Keratinocyte (primary cell): ENCODE measurements around the gene ZNF516. TPM values are rescaled to one million over a fixed set of nuclear protein-coding genes. Genes with fewer than 3 reads are reported as not detected.

Source experiments
- DNase-seq: peaks from one replicate; pipeline ENCODE4 v3.0.0-alpha.2; 2011; ENCODE audit warnings: low read depth, missing footprints, low spot score
- FAIRE-seq: peaks from 2 replicates; lab custom pipeline; 2011; peaks lifted over from hg19 to GRCh38; lab: Jason Lieb, UNC
- H2AFZ ChIP-seq: 2 replicates; pipeline ENCODE4 v1.6.0; 2012; ENCODE audit warnings: low read length, control low read depth, inconsistent platforms; ENCODE audit not compliant: control insufficient read depth
- H3K27ac ChIP-seq: 2 replicates; pipeline ENCODE4 v1.5.1; 2011; ENCODE audit warnings: low read length; ENCODE audit not compliant: control insufficient read depth, insufficient read depth
- H3K27me3 ChIP-seq: 3 replicates; pipeline ENCODE4 v1.6.0; 2011; ENCODE audit warnings: low read length; ENCODE audit not compliant: control insufficient read depth, insufficient read depth; ENCODE audit errors: extremely low read depth
- H3K36me3 ChIP-seq, 2 experiments: 2 replicates in 1 of 2; 3 replicates in 1 of 2; pipeline ENCODE4 v1.5.1; 2011; ENCODE audit warnings: low read length in 2 of 2, mild to moderate bottlenecking in 1 of 2; ENCODE audit not compliant: control insufficient read depth in 2 of 2, insufficient read depth in 2 of 2; ENCODE audit errors: extremely low read depth in 1 of 2
- H3K4me1 ChIP-seq: 3 replicates; pipeline ENCODE4 v1.5.1; 2011; ENCODE audit warnings: low read length; ENCODE audit not compliant: control insufficient read depth, insufficient read depth; ENCODE audit errors: extremely low read depth
- H3K4me2 ChIP-seq: 3 replicates; pipeline ENCODE4 v1.6.0; 2011; ENCODE audit warnings: low read depth, low read length; ENCODE audit not compliant: control insufficient read depth, insufficient read depth; ENCODE audit errors: extremely low read depth
- H3K4me3 ChIP-seq, 3 experiments: fragments of 200-600 bp in 1 of 3; sonication (generic) in 1 of 3; 2 replicates in 2 of 3; 3 replicates in 1 of 3; pipeline ENCODE4 v1.5.1; 2011 to 2016; ENCODE audit warnings: low read length in 3 of 3, mild to moderate bottlenecking in 3 of 3, control low read depth in 2 of 3, inconsistent platforms in 1 of 3, low read depth in 1 of 3, mixed read lengths in 1 of 3, mixed run types in 1 of 3, moderate library complexity in 1 of 3; ENCODE audit not compliant: control insufficient read depth in 2 of 3, insufficient read depth in 2 of 3; ENCODE audit errors: extremely low read depth in 1 of 3
- H3K79me2 ChIP-seq: 2 replicates; pipeline ENCODE4 v1.6.0; 2012; ENCODE audit warnings: low read length; ENCODE audit not compliant: control insufficient read depth, insufficient read depth
- H3K9ac ChIP-seq: 3 replicates; pipeline ENCODE4 v1.6.0; 2011; ENCODE audit warnings: low read length; ENCODE audit not compliant: control insufficient read depth, insufficient read depth; ENCODE audit errors: extremely low read depth
- H3K9me1 ChIP-seq: 3 replicates; pipeline ENCODE4 v1.6.0; 2011; ENCODE audit warnings: low read length; ENCODE audit not compliant: control insufficient read depth, insufficient read depth; ENCODE audit errors: extremely low read depth
- H3K9me3 ChIP-seq: 2 replicates; pipeline ENCODE4 v1.5.1; 2012; ENCODE audit warnings: low read depth, low read length; ENCODE audit not compliant: control insufficient read depth
- H4K20me1 ChIP-seq: 3 replicates; pipeline ENCODE4 v1.6.0; 2011; ENCODE audit warnings: low read length; ENCODE audit not compliant: control insufficient read depth, insufficient read depth; ENCODE audit errors: extremely low read depth
- EZH2 ChIP-seq: IDR thresholded peaks from one replicate; pipeline ENCODE4 v1.6.1; 2012; ENCODE audit warnings: inconsistent platforms, mild to moderate bottlenecking, low read length, moderate library complexity
- dilution Hi-C: fragments of 300-500 bp; cut with MboI; formaldehyde crosslinking; loops from one replicate; pipeline ENCODE4 v1.7.0; 2020; ENCODE audit warnings: low sequenced_read_pairs; ENCODE audit not compliant: extremely low pct_ligation_motif_present
- polyA plus RNA-seq, 5 experiments: library from polyadenylated mRNA; depleted of rRNA in 3 of 5; stranded (reverse) in 3 of 5; stranded (forward) in 1 of 5; unstranded in 1 of 5; fragments of >200 nt; gene quantifications; 1 replicate in 1 of 5; 2 replicates in 3 of 5; 3 replicates in 1 of 5; pipeline versions ENCODE4 v1.2.1 to v1.2.3, GENCODE V29; 2011 to 2012; ENCODE audit warnings: missing spikeins in 2 of 5, low read depth in 1 of 5, low replicate concordance in 1 of 5
- TF ChIP-seq, protein P1 (sequence below), 3 experiments: IDR thresholded peaks in 1 of 3; conservative IDR thresholded peaks in 1 of 3; optimal IDR thresholded peaks in 1 of 3; 2 replicates in 2 of 3; 3 replicates in 1 of 3; pipeline versions ENCODE3 to v1.5.1; 2011; ENCODE audit warnings: low read length in 3 of 3, mild to moderate bottlenecking in 3 of 3, moderate library complexity in 2 of 3, control low read depth in 1 of 3, inconsistent platforms in 1 of 3; ENCODE audit not compliant: insufficient read depth in 2 of 3; ENCODE audit errors: extremely low read depth in 1 of 3

Gene ZNF516
- polyA plus RNA-seq, 1 donor (not counting 4 experiments of a cell fraction or from before 2014, with no cell fraction given), result 9.3 TPM

GRCh38 chr18:76398295-76398694 is 96.7 kb downstream of the ZNF516 start:
- H3K27ac ChIP-seq, result no peak overlapping the region
- peaks cover 11% of the 10 kb centered on the region for H4K20me1 ChIP-seq
- no peak for FAIRE-seq
- no peaks in the 10 kb centered on the region for H3K9me3 ChIP-seq
- no peak for DNase-seq
- dilution Hi-C loops, result no loop called here
- no peak overlapping the region for H3K4me3 ChIP-seq
- H3K9ac ChIP-seq, result no peak overlapping the region
- no peak overlapping the region for H2AFZ ChIP-seq
- H3K9me1 ChIP-seq, result no peaks in the 10 kb centered on the region
- H3K79me2 ChIP-seq, result peaks cover 23% of the 10 kb centered on the region
- H3K4me1 ChIP-seq, result peaks cover 7% of the 10 kb centered on the region
- peaks cover 4 to 7% of the 10 kb centered on the region in 2 experiments for H3K36me3 ChIP-seq
- H3K27me3 ChIP-seq, result no peaks in the 10 kb centered on the region
- H3K4me2 ChIP-seq, result no peak overlapping the region
- TF ChIP-seq, protein P1, sequence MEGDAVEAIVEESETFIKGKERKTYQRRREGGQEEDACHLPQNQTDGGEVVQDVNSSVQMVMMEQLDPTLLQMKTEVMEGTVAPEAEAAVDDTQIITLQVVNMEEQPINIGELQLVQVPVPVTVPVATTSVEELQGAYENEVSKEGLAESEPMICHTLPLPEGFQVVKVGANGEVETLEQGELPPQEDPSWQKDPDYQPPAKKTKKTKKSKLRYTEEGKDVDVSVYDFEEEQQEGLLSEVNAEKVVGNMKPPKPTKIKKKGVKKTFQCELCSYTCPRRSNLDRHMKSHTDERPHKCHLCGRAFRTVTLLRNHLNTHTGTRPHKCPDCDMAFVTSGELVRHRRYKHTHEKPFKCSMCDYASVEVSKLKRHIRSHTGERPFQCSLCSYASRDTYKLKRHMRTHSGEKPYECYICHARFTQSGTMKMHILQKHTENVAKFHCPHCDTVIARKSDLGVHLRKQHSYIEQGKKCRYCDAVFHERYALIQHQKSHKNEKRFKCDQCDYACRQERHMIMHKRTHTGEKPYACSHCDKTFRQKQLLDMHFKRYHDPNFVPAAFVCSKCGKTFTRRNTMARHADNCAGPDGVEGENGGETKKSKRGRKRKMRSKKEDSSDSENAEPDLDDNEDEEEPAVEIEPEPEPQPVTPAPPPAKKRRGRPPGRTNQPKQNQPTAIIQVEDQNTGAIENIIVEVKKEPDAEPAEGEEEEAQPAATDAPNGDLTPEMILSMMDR (optimal IDR thresholded peaks at IDR 0.05 in 1 of 3, IDR thresholded peaks at IDR 0.05 in 1 of 3, conservative IDR thresholded peaks at IDR 0.05 in 1 of 3; ENCODE audit: extremely low read depth in 1 of 3, insufficient read depth in 2 of 3, low read length in 3 of 3), result no peak
- no peak for TF ChIP-seq EZH2

DNA sequence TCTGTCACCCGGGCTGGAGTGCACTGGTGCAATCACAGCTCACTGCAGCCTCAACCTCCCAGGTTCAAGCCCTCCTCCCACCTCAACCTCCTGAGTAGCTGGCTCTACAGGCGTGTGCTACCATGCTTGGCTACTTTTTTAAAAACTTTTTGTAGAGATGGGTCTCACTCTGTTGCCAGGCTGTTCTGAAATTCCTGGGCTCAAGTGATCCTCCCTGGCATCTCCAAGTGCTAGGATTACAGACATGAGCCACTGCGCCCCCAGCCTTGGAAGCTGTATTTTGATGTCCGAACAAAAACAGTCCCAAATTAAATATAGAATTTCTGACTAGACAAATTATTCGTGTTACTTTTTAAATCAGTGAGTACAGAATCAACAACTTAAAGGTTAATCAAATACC is 97.4 kb downstream of the ZNF516 start:
- Histone ChIP-seq H3K36me3 (peaks cover 4 to 7% of the 10 kb centered on the region in 2 experiments), H3K4me1 (peaks cover 7% of the 10 kb centered on the region), H3K4me2 (no peak overlapping the region), H3K4me3 (no peak overlapping the region), H3K9me3 (no peaks in the 10 kb centered on the region), H3K9me1 (no peaks in the 10 kb centered on the region), H3K9ac (no peak overlapping the region), H3K79me2 (peaks cover 23% of the 10 kb centered on the region), H3K27me3 (no peaks in the 10 kb centered on the region), H2AFZ (no peak overlapping the region), H3K27ac (no peak overlapping the region), H4K20me1 (peaks cover 11% of the 10 kb centered on the region)
- dilution Hi-C loops, result no loop called here
- TF ChIP-seq, protein P1 (optimal IDR thresholded peaks at IDR 0.05 in 1 of 3, IDR thresholded peaks at IDR 0.05 in 1 of 3, conservative IDR thresholded peaks at IDR 0.05 in 1 of 3; ENCODE audit: extremely low read depth in 1 of 3, insufficient read depth in 2 of 3, low read length in 3 of 3), result no peak
- TF ChIP-seq EZH2, result no peak
- FAIRE-seq, result no peak
- DNase-seq, result no peak
